ENCODE measurements around the gene MON1A.
"Not testable (repeated sequence)": the region's sequence is repeated elsewhere in the genome, so short reads cannot be mapped to it uniquely, and the experiment has no call there.

MON1A gene

GRCh38 chr3:49925485-49925884 is 4.1 kb downstream of the MON1A start:
- H3K9ac ChIP-seq: no peak overlapping the region
- peaks cover 26% of the 10 kb centered on the region for H3K4me1 ChIP-seq
- no peak overlapping the region for H3K4me3 ChIP-seq
- H3K27me3 ChIP-seq: no peaks in the 10 kb centered on the region
- no peak overlapping the region for H3K4me2 ChIP-seq
- no peak overlapping the region for H3K27ac ChIP-seq
- no peak for TF ChIP-seq Cebpa-rat (IDR thresholded peaks at IDR 0.05)
- no peaks in the 10 kb centered on the region for H3K9me3 ChIP-seq
- peaks cover 11% of the 10 kb centered on the region for H3K36me3 ChIP-seq
- H4K20me1 ChIP-seq: no peaks in the 10 kb centered on the region

GRCh38 chr3:49924683-49925082 is 4.9 kb downstream of the MON1A start:
- Histone ChIP-seq H3K9ac (no peak overlapping the region), H3K36me3 (peaks cover 11% of the 10 kb centered on the region), H3K4me1 (peaks cover 18% of the 10 kb centered on the region), H3K4me3 (no peak overlapping the region), H3K27me3 (no peaks in the 10 kb centered on the region), H3K9me3 (no peaks in the 10 kb centered on the region), H4K20me1 (no peaks in the 10 kb centered on the region), H3K27ac (no peak overlapping the region), H3K4me2 (no peak overlapping the region)
- TF ChIP-seq Cebpa-rat (IDR thresholded peaks at IDR 0.05): no peak

- H3K9me3 ChIP-seq, H3K27me3 ChIP-seq, H3K9ac ChIP-seq, H3K4me3 ChIP-seq: not testable (repeated sequence)
- Histone ChIP-seq H3K36me3 (peaks cover 12% of the 10 kb centered on the region), H3K4me2 (peak overlapping the region; percentile 53), H4K20me1 (peaks cover 16% of the 10 kb centered on the region; the same call in 1 of the 2 replicates), H3K4me1 (peaks cover 20% of the 10 kb centered on the region), H3K27ac (peak overlapping the region; percentile 38; the same call in 1 of the 2 replicates)
Measured at GRCh38 chr3:49917806-49918590, 11.6 kb downstream of the MON1A start.

GRCh38 chr3:49916686-49917085 is 12.9 kb downstream of the MON1A start:
- no peak overlapping the region for H3K9ac ChIP-seq
- H3K4me3 ChIP-seq: no peak overlapping the region
- H3K27ac ChIP-seq: 0 out of 2 replicates have a peak overlapping the region, but pooled peaks have one; percentile 3
- no peaks in the 10 kb centered on the region for H3K9me3 ChIP-seq
- peak; percentile 96 for TF ChIP-seq Cebpa-rat (IDR thresholded peaks at IDR 0.05)
- H3K27me3 ChIP-seq: no peaks in the 10 kb centered on the region
- H3K36me3 ChIP-seq: peaks cover 25% of the 10 kb centered on the region
- H4K20me1 ChIP-seq: peaks cover 16% of the 10 kb centered on the region; the same call in 1 of the 2 replicates
- H3K4me2 ChIP-seq: no peak overlapping the region
- peaks cover 27% of the 10 kb centered on the region for H3K4me1 ChIP-seq

- Histone ChIP-seq H3K36me3 (peaks cover 42% of the 10 kb centered on the region), H3K27me3 (no peaks in the 10 kb centered on the region), H3K4me3 (no peak overlapping the region), H3K27ac (no peak overlapping the region), H3K4me2 (no peak overlapping the region), H3K4me1 (peaks cover 33% of the 10 kb centered on the region), H4K20me1 (peaks cover 20% of the 10 kb centered on the region; the same call in 1 of the 2 replicates), H3K9ac (no peak overlapping the region), H3K9me3 (no peaks in the 10 kb centered on the region)
- TF ChIP-seq Cebpa-rat (IDR thresholded peaks at IDR 0.05): no peak
Measured at GRCh38 chr3:49914906-49915305, 14.7 kb downstream of the MON1A start.

- Histone ChIP-seq H3K27ac (no peak overlapping the region), H3K4me1 (peaks cover 23% of the 10 kb centered on the region), H3K27me3 (no peaks in the 10 kb centered on the region), H3K4me3 (no peak overlapping the region), H3K9ac (no peak overlapping the region), H3K36me3 (peaks cover 62% of the 10 kb centered on the region), H3K4me2 (no peak overlapping the region), H3K9me3 (no peaks in the 10 kb centered on the region), H4K20me1 (peaks cover 20% of the 10 kb centered on the region; the same call in 1 of the 2 replicates)
- TF ChIP-seq Cebpa-rat (IDR thresholded peaks at IDR 0.05): no peak
Measured at GRCh38 chr3:49912881-49913281, 16.7 kb downstream of the MON1A start.

GRCh38 chr3:49911611-49912010 is 18.0 kb downstream of the MON1A start:
- H4K20me1 ChIP-seq: peaks cover 15% of the 10 kb centered on the region; the same call in 1 of the 2 replicates
- H3K27ac ChIP-seq: peak overlapping the region; percentile 23; the same call in 1 of the 2 replicates
- TF ChIP-seq Cebpa-rat (IDR thresholded peaks at IDR 0.05): no peak
- peaks cover 17% of the 10 kb centered on the region for H3K4me1 ChIP-seq
- H3K9ac ChIP-seq: peak overlapping the region; percentile 60
- peak overlapping the region; percentile 74 for H3K4me2 ChIP-seq
- no peak overlapping the region for H3K4me3 ChIP-seq
- no peaks in the 10 kb centered on the region for H3K27me3 ChIP-seq
- peaks cover 56% of the 10 kb centered on the region for H3K36me3 ChIP-seq
- no peaks in the 10 kb centered on the region for H3K9me3 ChIP-seq

- H3K9ac ChIP-seq: 0 out of 2 replicates have a peak overlapping the region, but pooled peaks have one; percentile 60
- H3K4me2 ChIP-seq: peak overlapping the region; percentile 74
- TF ChIP-seq Cebpa-rat (IDR thresholded peaks at IDR 0.05): no peak
- no peaks in the 10 kb centered on the region for H3K9me3 ChIP-seq
- no peaks in the 10 kb centered on the region for H3K27me3 ChIP-seq
- peaks cover 20% of the 10 kb centered on the region for H3K4me1 ChIP-seq
- peak overlapping the region; percentile 23; the same call in 1 of the 2 replicates for H3K27ac ChIP-seq
- peaks cover 9% of the 10 kb centered on the region; the same call in 1 of the 2 replicates for H4K20me1 ChIP-seq
- no peak overlapping the region for H3K4me3 ChIP-seq
- H3K36me3 ChIP-seq: peaks cover 53% of the 10 kb centered on the region
Measured at GRCh38 chr3:49911124-49911420, 18.5 kb downstream of the MON1A start.

GRCh38 chr3:49910409-49911123 is 19.0 kb downstream of the MON1A start:
- Histone ChIP-seq H3K27me3 (no peaks in the 10 kb centered on the region), H4K20me1 (0 out of 2 replicates have a peak, but pooled peaks cover 4% of the 10 kb centered on the region), H3K4me2 (no peak overlapping the region), H3K9me3 (no peaks in the 10 kb centered on the region), H3K9ac (no peak overlapping the region), H3K36me3 (peaks cover 53% of the 10 kb centered on the region), H3K4me3 (no peak overlapping the region), H3K27ac (no peak overlapping the region), H3K4me1 (peaks cover 25% of the 10 kb centered on the region)
- TF ChIP-seq Cebpa-rat (IDR thresholded peaks at IDR 0.05): no peak

Data from BLaER1 (cell line).